Activated CD8-positive, alpha-beta memory T cell treated with anti-CD3 and anti-CD28 coated beads, Interleukin-2, amount 50 U/mL, for 1 hour (primary cell): ENCODE data around the gene PAK5.

Experiments used
- DNase-seq: peaks from one replicate; pipeline ENCODE4 v3.0.0-alpha.2; 2020; ENCODE audit errors: extremely low read depth

The PAK5 gene

GRCh38 chr20:9789131-9789530, 49.7 kb downstream of the PAK5 start:
- DNase-seq = no peak

GRCh38 chr20:9775176-9775575, 63.7 kb downstream of the PAK5 start:
- no peak for DNase-seq

GRCh38 chr20:9769954-9770353, 68.9 kb downstream of the PAK5 start:
- DNase-seq = no peak

GRCh38 chr20:9761476-9761875, 77.4 kb downstream of the PAK5 start:
- DNase-seq = no peak

GRCh38 chr20:9759392-9759791, 79.5 kb downstream of the PAK5 start:
- DNase-seq = no peak

GRCh38 chr20:9758752-9759151, 80.1 kb downstream of the PAK5 start:
- DNase-seq = no peak

GRCh38 chr20:9756660-9757059, 82.2 kb downstream of the PAK5 start:
- DNase-seq = no peak

GRCh38 chr20:9755301-9755700, 83.6 kb downstream of the PAK5 start:
- DNase-seq = no peak

- DNase-seq = no peak
Measured at GRCh38 chr20:9744551-9744950, 94.3 kb downstream of the PAK5 start.

- no peak for DNase-seq
Measured at GRCh38 chr20:9743871-9744270, 95.0 kb downstream of the PAK5 start.

- DNase-seq = no peak
Measured at GRCh38 chr20:9742821-9743220, 96.1 kb downstream of the PAK5 start.

GRCh38 chr20:9741996-9742395, 96.9 kb downstream of the PAK5 start:
- DNase-seq = no peak

- DNase-seq = no peak
Measured at GRCh38 chr20:9740486-9740885, 98.4 kb downstream of the PAK5 start.

- DNase-seq = no peak
Measured at GRCh38 chr20:9739991-9740390, 98.9 kb downstream of the PAK5 start.

- DNase-seq = no peak
Measured at GRCh38 chr20:9736373-9736772, 102.5 kb downstream of the PAK5 start.

GRCh38 chr20:9723501-9724202, 115.2 kb downstream of the PAK5 start:
- no peak for DNase-seq

- no peak for DNase-seq
Measured at GRCh38 chr20:9711872-9712271, 127.0 kb downstream of the PAK5 start.

GRCh38 chr20:9710685-9711084, 128.2 kb downstream of the PAK5 start:
- no peak for DNase-seq

- no peak for DNase-seq
Measured at GRCh38 chr20:9705722-9706476, 133.0 kb downstream of the PAK5 start.

GRCh38 chr20:9699181-9699580, 139.7 kb downstream of the PAK5 start:
- DNase-seq = no peak

GRCh38 chr20:9689041-9689440, 149.8 kb downstream of the PAK5 start:
- no peak for DNase-seq

GRCh38 chr20:9686866-9687265, 152.0 kb downstream of the PAK5 start:
- no peak for DNase-seq

GRCh38 chr20:9686455-9686854, 152.4 kb downstream of the PAK5 start:
- DNase-seq = no peak

GRCh38 chr20:9686001-9686400, 152.9 kb downstream of the PAK5 start:
- no peak for DNase-seq
